Panc1 (cell line): ENCODE results near the gene NEAT1. TPM values are rescaled to one million over a fixed set of nuclear protein-coding genes. Genes with fewer than 3 reads are reported as not detected.
A peak's percentile ranks its signal among the peaks of the same experiment; 100 is the strongest.

ENCODE experiments used
- ATAC-seq: fragments of 200-7000 bp; cut with Tn5 transposase; 2 replicates; pipeline ENCODE4 v1.9.1; 2020; ENCODE audit warnings: mild to moderate bottlenecking, moderate library complexity
- BruUV-seq: library from RNA; stranded (reverse); fragments of 400-500 nt; replicated peaks from 2 replicates; lab custom pipeline; 2021; lab: Mats Ljungman, UMichigan
- CTCF ChIA-PET: fragments of 300-600 bp; sonication (Branson Sonifier 250); formaldehyde crosslinking; loops from one replicate; lab custom pipeline; 2022; ENCODE audit warnings: antibody characterized with exemption; lab: Charles Lee
- POLR2A ChIA-PET: fragments of 300-600 bp; sonication (Branson Sonifier 250); formaldehyde crosslinking; loops from one replicate; lab custom pipeline; 2022; ENCODE audit warnings: antibody characterized with exemption; lab: Charles Lee
- DNase-seq: peaks from one replicate; pipeline ENCODE4 v3.0.0-alpha.2; 2010; ENCODE audit warnings: low read depth, low spot score
- H3K27ac ChIP-seq: 2 replicates; pipeline ENCODE4 v1.5.1; 2011; ENCODE audit warnings: mild to moderate bottlenecking, low read length, inconsistent platforms
- H3K27me3 ChIP-seq: fragments of 200-500 bp; sonication (Bioruptor generic); 2 replicates; pipeline ENCODE4 v1.6.0; 2014; ENCODE audit warnings: low read length, inconsistent platforms; ENCODE audit not compliant: control insufficient read depth, insufficient read depth
- H3K36me3 ChIP-seq: fragments of 200-500 bp; sonication (Bioruptor generic); 2 replicates; pipeline ENCODE4 v1.5.1; 2014; ENCODE audit warnings: inconsistent platforms, mild to moderate bottlenecking, low read length, moderate library complexity; ENCODE audit not compliant: control insufficient read depth, insufficient read depth
- H3K4me1 ChIP-seq: 2 replicates; pipeline ENCODE4 v1.5.1; 2011; ENCODE audit warnings: inconsistent platforms, mild to moderate bottlenecking, low read length, moderate library complexity; ENCODE audit not compliant: control insufficient read depth, insufficient read depth
- H3K4me3 ChIP-seq, 2 experiments: 2 replicates each; pipeline ENCODE4 v1.5.1; 2011 to 2012; ENCODE audit warnings: low read depth in 2 of 2, low read length in 2 of 2, mild to moderate bottlenecking in 2 of 2, inconsistent platforms in 1 of 2, moderate library complexity in 1 of 2
- H3K9me3 ChIP-seq: fragments of 200-500 bp; sonication (Bioruptor generic); 2 replicates; pipeline ENCODE4 v1.5.1; 2014; ENCODE audit warnings: low read depth, mild to moderate bottlenecking, inconsistent platforms, low read length, moderate library complexity; ENCODE audit not compliant: control insufficient read depth, insufficient read depth
- CTCF ChIP-seq: fragments of 450-650 bp; IDR thresholded peaks from 2 replicates; pipeline ENCODE4 v1.5.1; 2017; ENCODE audit warnings: mild to moderate bottlenecking
- POLR2AphosphoS5 ChIP-seq: IDR thresholded peaks from 2 replicates; pipeline ENCODE4 v1.6.1; 2012; ENCODE audit warnings: mild to moderate bottlenecking, low read depth, low read length, moderate library complexity
- SIN3A ChIP-seq: IDR thresholded peaks from 2 replicates; pipeline ENCODE4 v1.6.1; 2012; ENCODE audit warnings: low read depth, mild to moderate bottlenecking, low read length, moderate library complexity, borderline replicate concordance; ENCODE audit not compliant: insufficient read depth
- TCF7L2 ChIP-seq: IDR thresholded peaks from 2 replicates; pipeline ENCODE4 v1.6.1; 2011; ENCODE audit warnings: mild to moderate bottlenecking, low read depth, low read length, inconsistent platforms
- in situ Hi-C: cut with HindIII; loops from 2 replicates; pipeline ENCODE4 v1.10.0; 2016; ENCODE audit warnings: low sequenced_read_pairs, low pct_unique_long_range_greater_than_20kb
- intact Hi-C: fragments of 100-400 bp; cut with micrococcal nuclease; formaldehyde crosslinking; loops from one replicate; pipeline ENCODE4 v1.10.0; 2022; ENCODE audit not compliant: unreplicated experiment
- total RNA-seq: library from RNA; stranded (reverse); gene quantifications from one replicate; pipeline ENCODE4 v1.2.1, GENCODE V29; 2021; ENCODE audit not compliant: unreplicated experiment
- TF ChIP-seq, protein P1 (sequence below), 2 experiments: IDR thresholded peaks; 2 replicates each; pipeline ENCODE4 v1.6.1; 2011 to 2012; ENCODE audit warnings: low read depth in 2 of 2, control low read depth in 1 of 2, low read length in 1 of 2, mild to moderate bottlenecking in 1 of 2, moderate library complexity in 1 of 2; ENCODE audit not compliant: insufficient read depth in 1 of 2

The NEAT1 gene
- total RNA-seq, 1 experiment from 2014 or later = 731 TPM

GRCh38 chr11:65382804-65383368 is 39.7 kb upstream of the NEAT1 start:
- no peak for ATAC-seq
- peaks cover 45% of the 10 kb centered on the region for H3K4me1 ChIP-seq
- peak overlapping the region; percentile 36 to 51 for H3K4me3 ChIP-seq
- no peaks in the 10 kb centered on the region for H3K27me3 ChIP-seq
- H3K9me3 ChIP-seq = no peaks in the 10 kb centered on the region
- H3K36me3 ChIP-seq = no peaks in the 10 kb centered on the region; the same call in 1 of the 2 replicates
- DNase-seq = no peak
- in situ Hi-C loops = no loop called here
- CTCF ChIA-PET = interaction anchor here (1.1 kb wide), 1 partner anchor 15 kb away, joined by 3 read pairs; no protein-coding TSS in a partner anchor
- no TSS peak for BruUV-seq
- intact Hi-C loops = no loop called here
- TF ChIP-seq SIN3A = no peak
- TF ChIP-seq, protein P1, sequence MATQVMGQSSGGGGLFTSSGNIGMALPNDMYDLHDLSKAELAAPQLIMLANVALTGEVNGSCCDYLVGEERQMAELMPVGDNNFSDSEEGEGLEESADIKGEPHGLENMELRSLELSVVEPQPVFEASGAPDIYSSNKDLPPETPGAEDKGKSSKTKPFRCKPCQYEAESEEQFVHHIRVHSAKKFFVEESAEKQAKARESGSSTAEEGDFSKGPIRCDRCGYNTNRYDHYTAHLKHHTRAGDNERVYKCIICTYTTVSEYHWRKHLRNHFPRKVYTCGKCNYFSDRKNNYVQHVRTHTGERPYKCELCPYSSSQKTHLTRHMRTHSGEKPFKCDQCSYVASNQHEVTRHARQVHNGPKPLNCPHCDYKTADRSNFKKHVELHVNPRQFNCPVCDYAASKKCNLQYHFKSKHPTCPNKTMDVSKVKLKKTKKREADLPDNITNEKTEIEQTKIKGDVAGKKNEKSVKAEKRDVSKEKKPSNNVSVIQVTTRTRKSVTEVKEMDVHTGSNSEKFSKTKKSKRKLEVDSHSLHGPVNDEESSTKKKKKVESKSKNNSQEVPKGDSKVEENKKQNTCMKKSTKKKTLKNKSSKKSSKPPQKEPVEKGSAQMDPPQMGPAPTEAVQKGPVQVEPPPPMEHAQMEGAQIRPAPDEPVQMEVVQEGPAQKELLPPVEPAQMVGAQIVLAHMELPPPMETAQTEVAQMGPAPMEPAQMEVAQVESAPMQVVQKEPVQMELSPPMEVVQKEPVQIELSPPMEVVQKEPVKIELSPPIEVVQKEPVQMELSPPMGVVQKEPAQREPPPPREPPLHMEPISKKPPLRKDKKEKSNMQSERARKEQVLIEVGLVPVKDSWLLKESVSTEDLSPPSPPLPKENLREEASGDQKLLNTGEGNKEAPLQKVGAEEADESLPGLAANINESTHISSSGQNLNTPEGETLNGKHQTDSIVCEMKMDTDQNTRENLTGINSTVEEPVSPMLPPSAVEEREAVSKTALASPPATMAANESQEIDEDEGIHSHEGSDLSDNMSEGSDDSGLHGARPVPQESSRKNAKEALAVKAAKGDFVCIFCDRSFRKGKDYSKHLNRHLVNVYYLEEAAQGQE (IDR thresholded peaks at IDR 0.05; ENCODE audit: insufficient read depth in 1 of 2, low read depth in 2 of 2, low read length in 1 of 2) = no peak
- no peak for TF ChIP-seq POLR2AphosphoS5
- TF ChIP-seq TCF7L2 = no peak
- TF ChIP-seq CTCF = no peak
- H3K27ac ChIP-seq = peak overlapping the region; percentile 92
- POLR2A ChIA-PET = interaction anchor here (0.8 kb wide), 1 partner anchor 114 kb away, joined by 3 read pairs; no protein-coding TSS in a partner anchor

GRCh38 chr11:65383778-65384177 is 38.8 kb upstream of the NEAT1 start:
- Histone ChIP-seq H3K36me3 (no peaks in the 10 kb centered on the region; the same call in 1 of the 2 replicates), H3K9me3 (no peaks in the 10 kb centered on the region), H3K27ac (peak overlapping the region; percentile 73), H3K4me1 (peaks cover 54% of the 10 kb centered on the region), H3K27me3 (no peaks in the 10 kb centered on the region), H3K4me3 (no peak overlapping the region)
- POLR2A ChIA-PET = interaction anchor here (0.8 kb wide), 1 partner anchor 113 kb away, joined by 3 read pairs; no protein-coding TSS in a partner anchor
- no peak for DNase-seq
- intact Hi-C loops = no loop called here
- BruUV-seq = no TSS peak
- no peak for ATAC-seq
- no peak for TF ChIP-seq TCF7L2
- TF ChIP-seq, protein P1 (IDR thresholded peaks at IDR 0.05; ENCODE audit: insufficient read depth in 1 of 2, low read depth in 2 of 2, low read length in 1 of 2) = no peak
- no peak for TF ChIP-seq POLR2AphosphoS5
- TF ChIP-seq SIN3A = no peak
- TF ChIP-seq CTCF = no peak
- in situ Hi-C loops = no loop called here
- CTCF ChIA-PET = no interaction called here
